Activated CD4-positive, alpha-beta T cell treated with anti-CD3 and anti-CD28 coated beads, Interleukin-2, amount 10 ng/mL, durations not matched to agents 7 days and 5 days (primary cell): ENCODE results near the gene ACSS1. TPM values are rescaled to one million over a fixed set of nuclear protein-coding genes. Genes with fewer than 3 reads are reported as not detected.

ENCODE experiments used
- CTCF ChIA-PET: fragments of 350-600 bp; sonication (Branson Sonifier 250); formaldehyde crosslinking; loops from one replicate; lab custom pipeline; 2021; ENCODE audit warnings: antibody characterized with exemption; lab: Charles Lee
- POLR2A ChIA-PET: fragments of 350-600 bp; sonication (Branson Sonifier 250); formaldehyde crosslinking; loops from one replicate; lab custom pipeline; 2021; ENCODE audit warnings: antibody characterized with exemption; lab: Charles Lee
- DNase-seq: peaks from one replicate; pipeline ENCODE4 v3.0.0-alpha.2; 2020
- H3K27ac Mint-ChIP-seq: one replicate; pipeline ENCODE4 v1.8.0; 2021; ENCODE audit warnings: mild to moderate bottlenecking, moderate library complexity, mixed read lengths
- H3K27me3 Mint-ChIP-seq: one replicate; pipeline ENCODE4 v1.8.0; 2021; ENCODE audit warnings: mixed read lengths
- H3K36me3 Mint-ChIP-seq: one replicate; pipeline ENCODE4 v1.8.0; 2021; ENCODE audit warnings: low read depth, mixed read lengths
- H3K4me1 Mint-ChIP-seq: one replicate; pipeline ENCODE4 v1.8.0; 2021; ENCODE audit warnings: mixed read lengths
- H3K4me3 Mint-ChIP-seq: one replicate; pipeline ENCODE4 v1.8.0; 2021; ENCODE audit warnings: mild to moderate bottlenecking, moderate library complexity, mixed read lengths
- H3K9me3 Mint-ChIP-seq: one replicate; pipeline ENCODE4 v1.8.0; 2021; ENCODE audit warnings: mixed read lengths
- total RNA-seq, 2 experiments: library from RNA; stranded (reverse); gene quantifications; one replicate each; pipeline ENCODE4 v1.2.3, GENCODE V29; 2021

Gene ACSS1
- total RNA-seq, 2 experiments from 2014 or later: 41.1 to 54.1 TPM

DNA sequence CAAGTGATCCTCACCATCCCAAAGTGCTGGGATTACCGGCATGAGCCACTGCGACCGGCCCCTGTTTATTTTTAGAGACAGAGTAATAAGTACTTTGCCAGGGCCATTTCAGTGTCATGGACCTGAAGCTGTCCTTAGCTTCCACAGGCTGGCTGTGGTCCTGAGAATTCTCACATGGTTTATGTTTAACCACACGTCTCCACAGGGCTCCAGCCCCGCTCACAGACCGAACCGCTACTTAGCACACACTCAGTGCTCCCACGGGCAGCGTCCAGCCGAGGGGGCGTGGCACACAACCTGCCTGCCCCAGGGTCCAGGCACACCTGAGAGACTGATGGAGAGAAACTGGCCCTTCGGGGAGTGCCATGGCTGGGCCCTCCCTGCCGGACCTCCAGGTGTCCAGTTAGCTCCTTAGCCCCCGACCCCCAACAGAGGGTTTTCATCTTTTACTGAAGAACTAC, 11.7 kb downstream of the ACSS1 start:
- Mint-ChIP-seq H3K27me3 (no peaks in the 10 kb centered on the region), H3K9me3 (no peaks in the 10 kb centered on the region), H3K27ac (no peak overlapping the region), H3K4me3 (no peak overlapping the region), H3K4me1 (peaks cover 41% of the 10 kb centered on the region), H3K36me3 (peaks cover 14% of the 10 kb centered on the region)
- ChIA-PET POLR2A (no interaction called here), CTCF (interaction anchor here (0.6 to 1.7 kb wide), 4 partner anchors 8 to 63 kb away, joined by 3 to 4 read pairs (median 3); no protein-coding TSS in a partner anchor)
- no peak for DNase-seq

DNA sequence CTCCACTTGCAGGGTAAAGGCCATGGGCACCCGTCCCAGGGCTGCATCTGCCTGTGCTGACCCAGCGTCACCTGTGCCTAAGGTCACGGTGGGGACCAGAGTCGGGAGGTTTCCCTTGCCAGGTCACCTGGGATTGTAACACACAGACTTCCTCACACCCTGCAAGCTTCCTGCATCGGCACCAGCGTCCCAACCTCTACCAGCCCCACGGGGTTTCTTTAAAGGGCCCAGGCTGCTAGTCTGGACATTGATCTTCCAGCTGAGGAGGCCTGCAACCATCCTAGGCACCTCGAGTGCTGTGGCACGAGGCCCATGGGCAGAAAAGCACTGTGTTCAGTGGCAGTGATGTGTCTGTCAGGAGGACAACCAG, 12.6 kb downstream of the ACSS1 start:
- Mint-ChIP-seq H3K4me1 (peaks cover 38% of the 10 kb centered on the region), H3K4me3 (no peak overlapping the region), H3K36me3 (peaks cover 14% of the 10 kb centered on the region), H3K27ac (peak overlapping the region; percentile 50), H3K27me3 (no peaks in the 10 kb centered on the region), H3K9me3 (no peaks in the 10 kb centered on the region)
- CTCF ChIA-PET: interaction anchor here (1.7 kb wide), 1 partner anchor 9 kb away, joined by 4 read pairs; no protein-coding TSS in a partner anchor
- DNase-seq: no peak
- POLR2A ChIA-PET: no interaction called here

DNA sequence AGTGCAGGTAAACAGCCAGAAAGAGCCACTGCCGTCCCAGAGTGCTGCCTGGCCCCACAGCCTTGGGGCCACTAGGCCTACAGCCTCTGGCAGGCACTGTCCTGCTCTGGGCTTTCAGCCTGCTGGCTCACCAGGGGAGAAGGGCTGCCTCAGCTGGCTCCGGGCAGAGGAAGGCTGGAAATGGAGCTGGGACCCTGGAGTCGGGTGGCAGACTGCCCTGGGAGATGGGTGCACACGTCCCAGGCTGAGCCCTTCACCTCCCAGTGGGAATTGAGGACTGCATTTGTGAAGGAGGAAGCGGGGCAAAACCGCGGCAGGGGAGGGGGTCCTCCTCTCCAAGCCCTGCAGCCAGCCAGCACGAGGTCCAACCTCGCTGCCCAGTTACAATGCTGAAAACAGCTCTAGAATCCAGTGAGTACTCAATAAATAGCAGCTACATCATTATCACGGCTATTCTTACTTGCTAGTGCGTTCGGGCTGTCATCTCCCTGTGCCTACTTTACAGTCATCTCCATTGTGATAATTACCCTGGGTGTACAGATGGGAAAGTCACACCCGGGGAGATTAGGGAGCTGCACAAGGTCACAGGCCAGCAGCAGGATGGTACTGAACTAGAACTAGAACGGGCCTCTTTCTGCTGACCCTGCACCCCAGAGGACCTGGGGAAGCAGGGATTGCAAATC, 13.1 kb downstream of the ACSS1 start:
- Mint-ChIP-seq H3K27ac (peak overlapping the region; percentile 98), H3K27me3 (no peaks in the 10 kb centered on the region), H3K9me3 (no peaks in the 10 kb centered on the region), H3K4me1 (peaks cover 35% of the 10 kb centered on the region), H3K4me3 (no peak overlapping the region), H3K36me3 (peaks cover 15% of the 10 kb centered on the region)
- no peak for DNase-seq
- ChIA-PET POLR2A (no interaction called here), CTCF (interaction anchor here (1.1 to 1.7 kb wide), 2 partner anchors 10 to 14 kb away, joined by 3 to 4 read pairs; no protein-coding TSS in a partner anchor)

- CTCF ChIA-PET: interaction anchor here (1.1 kb wide), 1 partner anchor 15 kb away, joined by 3 read pairs; no protein-coding TSS in a partner anchor
- no peak overlapping the region for H3K4me3 Mint-ChIP-seq
- POLR2A ChIA-PET: no interaction called here
- H3K27me3 Mint-ChIP-seq: no peaks in the 10 kb centered on the region
- DNase-seq: no peak
- H3K27ac Mint-ChIP-seq: peak overlapping the region; percentile 98
- H3K9me3 Mint-ChIP-seq: no peaks in the 10 kb centered on the region
- peaks cover 15% of the 10 kb centered on the region for H3K36me3 Mint-ChIP-seq
- peaks cover 33% of the 10 kb centered on the region for H3K4me1 Mint-ChIP-seq
These were observed 13.7 kb downstream of the ACSS1 start for GRCh38 chr20:25044261-25044560.

- no peak for DNase-seq
- Mint-ChIP-seq H3K4me3 (no peak overlapping the region), H3K36me3 (peaks cover 15% of the 10 kb centered on the region), H3K27ac (peak overlapping the region; percentile 98), H3K27me3 (no peaks in the 10 kb centered on the region), H3K9me3 (no peaks in the 10 kb centered on the region), H3K4me1 (peaks cover 32% of the 10 kb centered on the region)
- CTCF ChIA-PET: interaction anchor here (1.1 kb wide), 2 partner anchors 15 to 17 kb away, joined by 3 read pairs; no protein-coding TSS in a partner anchor
- POLR2A ChIA-PET: no interaction called here
These were observed 14.3 kb downstream of the ACSS1 start for GRCh38 chr20:25043499-25044260.

GRCh38 chr20:25042531-25043498, 15.1 kb downstream of the ACSS1 start:
- ChIA-PET CTCF (interaction anchor here (1.1 kb wide), 1 partner anchor 18 kb away, joined by 3 read pairs; no protein-coding TSS in a partner anchor), POLR2A (no interaction called here)
- Mint-ChIP-seq H3K4me3 (peak overlapping the region; percentile 54), H3K27ac (peak overlapping the region; percentile 98), H3K4me1 (peaks cover 39% of the 10 kb centered on the region), H3K9me3 (no peaks in the 10 kb centered on the region), H3K27me3 (no peaks in the 10 kb centered on the region), H3K36me3 (peaks cover 9% of the 10 kb centered on the region)
- peak; percentile 75 for DNase-seq

- H3K9me3 Mint-ChIP-seq: no peaks in the 10 kb centered on the region
- H3K36me3 Mint-ChIP-seq: peaks cover 8% of the 10 kb centered on the region
- no peaks in the 10 kb centered on the region for H3K27me3 Mint-ChIP-seq
- CTCF ChIA-PET: no interaction called here
- peak overlapping the region; percentile 98 for H3K27ac Mint-ChIP-seq
- no peak overlapping the region for H3K4me3 Mint-ChIP-seq
- no peak for DNase-seq
- H3K4me1 Mint-ChIP-seq: peaks cover 47% of the 10 kb centered on the region
- POLR2A ChIA-PET: no interaction called here
These were observed 16.0 kb downstream of the ACSS1 start for GRCh38 chr20:25041813-25042530.

GRCh38 chr20:25040438-25040831, 17.5 kb downstream of the ACSS1 start:
- Mint-ChIP-seq H3K27ac (no peak overlapping the region), H3K27me3 (no peaks in the 10 kb centered on the region), H3K4me3 (no peak overlapping the region), H3K36me3 (peaks cover 5% of the 10 kb centered on the region), H3K9me3 (no peaks in the 10 kb centered on the region), H3K4me1 (peaks cover 62% of the 10 kb centered on the region)
- ChIA-PET CTCF (no interaction called here), POLR2A (no interaction called here)
- no peak for DNase-seq

DNA sequence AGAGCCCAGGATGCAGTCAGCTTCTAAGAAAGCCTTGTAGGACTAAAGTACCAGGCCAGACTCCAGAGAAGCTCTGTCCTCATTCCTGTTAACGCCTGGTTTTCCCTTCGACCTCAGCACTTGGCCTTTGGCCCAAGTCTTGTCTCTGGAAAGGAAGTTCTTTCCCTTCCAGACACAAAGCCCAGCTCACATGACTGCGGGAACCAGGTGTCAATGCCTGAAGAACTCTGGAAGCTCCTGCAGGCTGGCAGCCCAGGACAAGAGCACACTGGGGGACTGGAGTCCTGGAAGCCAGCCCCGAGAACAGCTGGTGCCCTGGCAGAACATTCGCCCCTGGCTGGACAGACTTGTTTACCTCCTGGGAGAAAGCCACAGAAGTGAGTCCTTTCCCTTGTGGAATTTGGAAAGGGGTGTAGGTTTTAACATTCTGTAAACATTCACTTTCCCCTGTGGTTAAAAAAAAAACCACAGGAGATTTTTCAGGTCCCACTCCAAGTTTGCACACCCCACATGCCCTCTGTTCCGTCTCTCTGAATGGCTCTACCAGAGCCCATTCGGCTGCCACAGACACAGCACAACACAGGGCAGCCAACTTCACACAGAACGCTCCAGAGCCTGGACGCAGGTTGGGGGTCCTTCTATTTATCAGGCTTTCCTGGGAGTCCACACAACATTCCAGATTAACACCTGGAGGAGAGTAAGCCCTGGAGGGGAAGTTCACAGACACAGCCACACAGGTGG, 18.1 kb downstream of the ACSS1 start:
- CTCF ChIA-PET: no interaction called here
- Mint-ChIP-seq H3K36me3 (peaks cover 5% of the 10 kb centered on the region), H3K27ac (no peak overlapping the region), H3K27me3 (no peaks in the 10 kb centered on the region), H3K4me3 (no peak overlapping the region), H3K9me3 (no peaks in the 10 kb centered on the region), H3K4me1 (peaks cover 66% of the 10 kb centered on the region)
- POLR2A ChIA-PET: no interaction called here
- DNase-seq: no peak

DNA sequence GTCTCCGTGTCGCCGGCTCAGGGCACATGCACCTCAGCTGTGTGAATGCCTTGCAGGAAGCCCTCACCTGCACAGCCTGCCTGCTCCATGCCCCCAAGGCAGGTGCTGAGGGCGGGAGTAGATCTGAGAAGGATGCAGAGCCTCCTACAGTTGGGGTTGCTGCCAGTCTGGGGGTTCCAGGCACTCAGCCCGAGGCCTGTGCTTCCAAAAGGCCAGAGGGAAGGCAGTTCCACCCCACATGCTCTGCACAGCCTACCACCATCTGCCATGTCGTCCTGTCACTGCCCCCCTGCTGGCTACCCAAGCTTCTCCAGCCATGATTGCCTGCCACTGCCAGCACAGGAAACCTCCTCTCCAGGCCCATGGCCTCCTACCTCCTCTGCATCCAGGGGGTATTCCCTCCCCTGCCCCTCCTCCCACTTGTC, 19.3 kb downstream of the ACSS1 start:
- ChIA-PET CTCF (interaction anchor here (0.6 to 1.4 kb wide), 2 partner anchors 44 to 408 kb away, joined by 3 read pairs; no protein-coding TSS in a partner anchor), POLR2A (no interaction called here)
- Mint-ChIP-seq H3K9me3 (no peaks in the 10 kb centered on the region), H3K27me3 (no peaks in the 10 kb centered on the region), H3K36me3 (peaks cover 5% of the 10 kb centered on the region), H3K27ac (peak overlapping the region; percentile 5), H3K4me1 (peaks cover 63% of the 10 kb centered on the region), H3K4me3 (no peak overlapping the region)
- no peak for DNase-seq

GRCh38 chr20:25038103-25038410, 19.9 kb downstream of the ACSS1 start:
- no peak for DNase-seq

More at GRCh38 chr20:25038103-25038410, 19.9 kb downstream of the ACSS1 start:
- peaks cover 4% of the 10 kb centered on the region for H3K36me3 Mint-ChIP-seq
- no peaks in the 10 kb centered on the region for H3K9me3 Mint-ChIP-seq
- ChIA-PET POLR2A (no interaction called here), CTCF (interaction anchor here (1.4 kb wide), 1 partner anchor 44 kb away, joined by 3 read pairs; no protein-coding TSS in a partner anchor)
- H3K27ac Mint-ChIP-seq: peak overlapping the region; percentile 25
- peaks cover 57% of the 10 kb centered on the region for H3K4me1 Mint-ChIP-seq
- no peaks in the 10 kb centered on the region for H3K27me3 Mint-ChIP-seq
- no peak overlapping the region for H3K4me3 Mint-ChIP-seq
